Aorta (tissue), 5 donors: Measurements from ENCODE around the gene JADE2. TPM values are rescaled to one million over a fixed set of nuclear protein-coding genes. Genes with fewer than 3 reads are reported as not detected.
A peak's percentile ranks its signal among the peaks of the same experiment; 100 is the strongest.
"Not testable (repeated sequence)": the region's sequence is repeated elsewhere in the genome, so short reads cannot be mapped to it uniquely, and the experiment has no call there.

Experiments used
- ATAC-seq: fragments of 200-7000 bp; cut with Tn5 transposase; one replicate; pipeline ENCODE4 v1.9.1; 2022; ENCODE audit warnings: moderate library complexity; ENCODE audit not compliant: low FRiP score
- DNase-seq, 2 donors: peaks; one replicate each; pipeline ENCODE4 v3.0.0-alpha.2; 2020
- H3K27ac ChIP-seq, 2 donors: one replicate each; pipeline ENCODE4 v1.5.1; 2013; ENCODE audit warnings: low read length in 2 of 2, mild to moderate bottlenecking in 2 of 2, moderate library complexity in 2 of 2, control low read depth in 1 of 2, inconsistent platforms in 1 of 2, low read depth in 1 of 2
- H3K27me3 ChIP-seq, 2 donors: one replicate each; pipeline ENCODE4 v1.6.1; 2013; ENCODE audit warnings: control low read depth in 1 of 2, low read length in 1 of 2, mild to moderate bottlenecking in 1 of 2, moderate library complexity in 1 of 2; ENCODE audit not compliant: insufficient read depth in 2 of 2, control insufficient read depth in 1 of 2
- H3K36me3 ChIP-seq, 2 donors: one replicate each; pipeline ENCODE4 v1.6.1; 2013; ENCODE audit warnings: control low read depth in 1 of 2, low read length in 1 of 2, mild to moderate bottlenecking in 1 of 2; ENCODE audit not compliant: insufficient read depth in 2 of 2, control insufficient read depth in 1 of 2
- H3K4me1 ChIP-seq, 2 donors: one replicate each; pipeline ENCODE4 v1.6.1; 2013; ENCODE audit warnings: low read length in 2 of 2, control low read depth in 1 of 2, mild to moderate bottlenecking in 1 of 2, moderate library complexity in 1 of 2; ENCODE audit not compliant: insufficient read depth in 2 of 2, control insufficient read depth in 1 of 2
- H3K4me3 ChIP-seq, 2 donors: one replicate each; pipeline ENCODE4 v1.5.1; 2013; ENCODE audit warnings: low read length in 2 of 2, control low read depth in 1 of 2, mild to moderate bottlenecking in 1 of 2
- H3K9me3 ChIP-seq: one replicate; pipeline ENCODE4 v1.6.1; 2013; ENCODE audit warnings: mild to moderate bottlenecking, low read length; ENCODE audit not compliant: control insufficient read depth
- WGBS, 2 donors: extraction: QIAGEN DNeasy Blood & Tissue Kit; methylation state at CpG; one replicate each; pipeline ENCODE4 v1.1.7; 2013; 5-methylcytosine and 5-hydroxymethylcytosine counted together
- intact Hi-C, 2 donors: fragments of 100-400 bp; cut with DNase I; formaldehyde crosslinking; loops; one replicate each; pipeline versions ENCODE4 v1.14.2 to v1.15.0; 2022
- polyA plus RNA-seq, 2 donors: library from polyadenylated mRNA; stranded (reverse); fragments of 200-250 nt; gene quantifications; one replicate each; pipeline ENCODE4 v1.2.3, GENCODE V29; 2013
- total RNA-seq, 2 donors: library from RNA; stranded (reverse); fragmentation: NEBNext Ultra II Directional; extraction: Animal tissue kit (Norgen Biotek cat#: 25700); gene quantifications; one replicate each; pipeline ENCODE4 v1.2.1, GENCODE V29; 2021
- donor health status: healthy with polysubstance abuse.
- donor health status: Bipolar disorder and iron deficiency.
- donor health status: DM: no; HTN: no; CAD: no.
- donor health status: DM: no; HTN: no; CAD: no.
- donor health status: DM: yes; HTN: yes; CAD: no.

Gene JADE2
- total and polyA plus RNA-seq, 4 donors = 6.1 to 60.3 (median 25.7) TPM

DNA sequence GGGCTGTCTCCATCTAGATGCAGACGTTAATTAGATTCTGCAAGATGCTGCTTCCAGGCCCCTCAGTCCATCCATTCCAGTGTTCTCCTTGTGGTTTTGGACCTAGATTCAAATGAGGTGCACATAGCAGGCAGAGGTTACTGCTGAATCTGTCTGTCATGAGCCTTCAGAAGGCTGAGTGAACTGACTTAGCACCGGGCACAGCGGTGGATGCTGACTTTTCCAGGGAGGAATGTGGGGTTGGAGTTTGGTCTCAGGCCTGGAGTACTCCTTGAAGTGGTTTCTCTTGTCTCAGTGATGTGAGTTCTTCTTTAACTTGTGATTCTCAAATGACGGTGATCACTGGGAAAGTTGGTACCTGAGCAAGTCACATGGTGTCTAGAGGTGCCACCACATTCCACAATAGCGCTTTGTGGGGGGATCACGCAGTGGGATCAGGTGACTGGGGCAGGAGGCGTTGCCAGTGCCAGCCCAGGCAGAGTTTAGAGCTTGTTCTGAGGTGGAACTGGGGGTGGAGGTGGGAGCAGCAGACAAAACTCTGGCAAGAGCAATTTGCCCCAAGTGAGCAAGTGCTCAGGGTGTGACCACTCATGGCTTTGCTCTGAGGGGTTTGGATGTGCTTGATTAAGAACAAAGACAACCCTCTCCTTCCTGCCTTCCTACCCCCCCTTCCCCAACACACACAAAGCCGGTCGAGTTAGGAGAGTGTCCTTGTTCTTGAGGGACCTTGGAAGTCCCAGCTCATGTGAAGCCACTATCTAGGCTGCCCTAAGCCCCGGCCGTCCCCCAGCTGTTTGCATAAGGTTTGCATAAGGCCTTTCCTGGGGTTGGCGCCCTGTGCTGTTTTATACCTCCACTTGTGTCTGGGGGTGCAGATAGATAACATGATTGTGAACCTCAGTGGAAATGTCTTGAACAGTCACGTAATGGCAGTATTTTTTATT, 25.1 kb downstream of the JADE2 start:
- Histone ChIP-seq H3K27ac (peak overlapping the region in 1 of 2 donors; percentile 49), H3K4me1 (peaks cover 6 to 7% of the 10 kb centered on the region in 2 donors), H3K36me3 (no peaks in the 10 kb centered on the region), H3K27me3 (no peaks in the 10 kb centered on the region), H3K9me3 (no peaks in the 10 kb centered on the region), H3K4me3 (no peak overlapping the region)
- intact Hi-C loops = no loop called here
- 85 to 86% methylated on average over 13 of the region's 13 CpGs for WGBS, 2 donors
- no peak for ATAC-seq
- no peak for DNase-seq

DNA sequence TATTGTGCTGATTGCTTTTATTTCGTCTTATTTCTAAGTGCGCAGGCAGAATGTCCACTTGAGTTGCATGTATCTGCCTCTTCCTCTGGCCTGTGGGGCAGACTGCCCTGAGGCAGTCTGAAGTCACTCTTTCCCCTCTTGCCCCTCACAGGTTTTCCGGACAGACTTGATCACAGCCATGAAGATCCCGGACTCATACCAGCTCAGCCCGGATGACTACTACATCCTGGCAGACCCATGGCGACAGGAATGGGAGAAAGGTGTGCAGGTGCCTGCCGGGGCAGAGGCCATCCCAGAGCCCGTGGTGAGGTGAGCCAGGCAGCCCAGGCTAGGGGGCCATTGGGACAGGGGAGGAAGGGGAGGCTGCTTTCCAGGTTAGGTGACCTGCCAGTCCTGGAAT, 26.4 kb downstream of the JADE2 start:
- no peak for DNase-seq
- 56 to 59% methylated on average over 8 of the region's 8 CpGs for WGBS, 2 donors
- ATAC-seq = no peak
- intact Hi-C loops = no loop called here
- no peaks in the 10 kb centered on the region for H3K36me3 ChIP-seq
- peak overlapping the region; percentile 46 to 59 for H3K27ac ChIP-seq
- H3K9me3 ChIP-seq = no peaks in the 10 kb centered on the region
- peaks cover 5 to 6% of the 10 kb centered on the region in 2 donors for H3K4me1 ChIP-seq
- no peak overlapping the region for H3K4me3 ChIP-seq
- H3K27me3 ChIP-seq = no peaks in the 10 kb centered on the region

DNA sequence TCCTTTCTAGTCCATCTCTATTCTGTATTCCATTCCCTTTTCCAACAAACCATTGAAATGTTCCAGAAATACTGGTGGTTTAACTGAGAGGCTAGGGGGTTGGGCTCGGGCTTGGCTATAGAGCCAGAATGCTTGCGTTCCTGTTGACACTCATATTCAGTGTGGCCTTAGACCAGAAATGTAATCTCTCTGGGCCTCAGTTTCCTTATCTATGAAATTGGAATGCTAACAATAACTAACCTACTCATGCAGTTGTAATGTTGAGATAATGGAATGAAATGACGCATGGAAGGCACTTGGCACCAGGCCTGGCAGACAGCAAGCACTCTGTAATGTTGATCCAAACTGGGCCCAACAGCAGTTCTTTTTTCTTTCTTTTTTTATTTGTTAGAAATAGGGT, 26.8 kb downstream of the JADE2 start:
- intact Hi-C loops = no loop called here
- Histone ChIP-seq H3K9me3 (no peaks in the 10 kb centered on the region), H3K36me3 (no peaks in the 10 kb centered on the region), H3K27ac (peak overlapping the region; percentile 49 to 89), H3K4me1 (peaks cover 5 to 6% of the 10 kb centered on the region in 2 donors), H3K4me3 (no peak overlapping the region), H3K27me3 (no peaks in the 10 kb centered on the region)
- peak; percentile 92 to 94 for DNase-seq
- 3% methylated on average over 3 of the region's 3 CpGs for WGBS, 2 donors
- ATAC-seq = peak; percentile 70

DNA sequence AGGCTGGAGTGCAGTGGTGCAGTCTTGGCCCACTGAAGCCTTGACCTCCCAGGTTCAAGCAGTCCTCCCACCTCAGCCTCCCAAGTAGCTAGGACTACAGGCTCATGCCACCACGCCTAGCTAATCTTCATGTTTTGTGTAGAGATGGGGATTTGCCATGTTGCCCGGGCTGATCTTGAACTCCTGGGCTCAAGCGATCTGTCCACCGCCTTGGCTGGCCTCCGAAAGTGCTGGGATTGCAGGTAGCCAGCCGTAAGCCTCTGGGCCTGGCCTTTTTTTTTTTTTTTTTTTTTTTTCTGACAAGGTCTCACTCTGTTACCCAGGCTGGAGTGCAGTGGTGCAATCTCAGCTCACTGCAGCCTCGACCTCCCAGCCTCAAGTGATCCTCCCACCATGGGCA, 27.2 kb downstream of the JADE2 start:
- H3K9me3 ChIP-seq, H3K36me3 ChIP-seq, H3K4me3 ChIP-seq, DNase-seq, H3K27me3 ChIP-seq, H3K4me1 ChIP-seq, ATAC-seq, intact Hi-C loops: not testable (repeated sequence)
- peak overlapping the region; percentile 49 to 89 for H3K27ac ChIP-seq
- WGBS, 2 donors = 23 to 28% methylated on average over 7 of the region's 7 CpGs

DNA sequence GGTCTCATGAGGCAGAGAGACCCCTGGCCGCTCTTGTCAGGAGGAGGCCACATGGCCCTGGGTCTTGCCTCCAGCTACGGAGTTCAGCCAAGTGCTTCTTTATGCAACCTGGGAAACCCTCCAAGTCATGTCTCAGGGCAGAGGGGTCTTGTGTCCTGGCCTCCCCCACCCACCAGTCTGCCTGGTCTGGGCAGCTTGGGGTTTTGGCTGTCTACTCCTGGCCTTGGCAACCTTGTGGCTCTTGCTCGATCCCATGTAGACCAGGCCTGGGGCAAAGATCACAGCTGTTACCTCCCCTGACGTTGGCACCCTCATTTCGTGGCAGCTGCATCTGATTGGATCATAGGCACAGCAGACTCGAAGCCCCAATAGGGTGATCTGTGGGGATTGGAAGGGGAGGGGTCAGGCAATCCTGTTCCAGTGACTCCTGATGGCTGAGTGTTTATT, 28.4 kb downstream of the JADE2 start:
- H3K4me3 ChIP-seq = no peak overlapping the region

DNA sequence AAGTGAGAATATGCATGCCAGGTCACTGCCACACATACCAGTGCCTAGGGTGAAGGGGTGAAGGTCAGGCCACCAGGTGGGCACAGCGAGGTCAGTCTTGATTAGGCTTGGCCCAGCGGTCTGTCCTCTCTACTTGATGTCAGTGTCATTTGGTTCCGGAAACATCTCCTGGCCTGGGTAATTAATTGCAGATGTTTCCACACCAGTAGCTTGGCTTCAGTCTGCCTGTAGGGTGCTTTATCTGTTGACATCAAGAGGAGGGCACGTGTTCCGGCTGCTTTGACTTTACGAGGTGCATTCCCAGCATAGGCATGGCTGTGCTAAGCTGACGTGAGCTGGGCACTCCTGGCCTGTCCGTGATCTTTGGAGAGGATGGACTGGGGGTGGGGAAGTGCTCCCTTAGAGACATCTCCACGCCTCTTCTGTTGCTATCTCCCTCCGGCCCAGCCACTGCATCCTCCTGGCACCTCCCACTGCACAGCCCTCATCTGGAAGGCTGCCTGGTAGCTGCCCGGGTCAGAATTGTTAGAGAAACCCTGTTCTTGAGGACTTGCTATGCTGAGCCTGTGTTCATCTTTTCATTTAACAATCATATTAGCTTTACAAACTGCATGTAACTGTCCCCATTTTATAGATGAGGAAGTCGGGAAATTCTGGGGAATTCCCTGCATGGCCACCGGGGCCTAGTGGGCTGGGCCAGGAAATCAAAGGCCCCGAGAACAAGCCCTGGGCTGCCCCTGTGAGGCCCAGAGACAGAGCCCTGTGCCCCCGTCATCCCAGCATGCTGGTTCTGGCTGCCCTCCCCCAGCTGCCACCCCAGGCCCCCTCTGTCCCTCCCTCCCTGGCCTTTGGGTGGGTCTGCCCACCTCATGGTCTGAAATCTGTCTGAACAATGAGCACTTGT, 29.1 kb downstream of the JADE2 start:
- peak in 1 of 2 donors; percentile 81 for DNase-seq
- H3K9me3 ChIP-seq = no peaks in the 10 kb centered on the region
- no peaks in the 10 kb centered on the region for H3K36me3 ChIP-seq
- no peak overlapping the region for H3K4me3 ChIP-seq
- ATAC-seq = peak; percentile 47
- intact Hi-C loops = no loop called here
- 40 to 42% methylated on average over 15 of the region's 15 CpGs for WGBS, 2 donors
- H3K27me3 ChIP-seq = no peaks in the 10 kb centered on the region
- H3K27ac ChIP-seq = peak overlapping the region in 1 of 2 donors; percentile 16
- H3K4me1 ChIP-seq = peaks cover 2 to 5% of the 10 kb centered on the region in 2 donors

More for the DNA sequence above, 28.4 kb downstream of the JADE2 start:
- 38 to 43% methylated on average over 6 of the region's 6 CpGs for WGBS, 2 donors
- Histone ChIP-seq H3K4me1 (peaks cover 2 to 5% of the 10 kb centered on the region in 2 donors), H3K36me3 (no peaks in the 10 kb centered on the region), H3K27me3 (no peaks in the 10 kb centered on the region), H3K9me3 (no peaks in the 10 kb centered on the region), H3K27ac (peak overlapping the region in 1 of 2 donors; percentile 44)
- peak; percentile 23 for ATAC-seq
- intact Hi-C loops = no loop called here
- DNase-seq = no peak

DNA sequence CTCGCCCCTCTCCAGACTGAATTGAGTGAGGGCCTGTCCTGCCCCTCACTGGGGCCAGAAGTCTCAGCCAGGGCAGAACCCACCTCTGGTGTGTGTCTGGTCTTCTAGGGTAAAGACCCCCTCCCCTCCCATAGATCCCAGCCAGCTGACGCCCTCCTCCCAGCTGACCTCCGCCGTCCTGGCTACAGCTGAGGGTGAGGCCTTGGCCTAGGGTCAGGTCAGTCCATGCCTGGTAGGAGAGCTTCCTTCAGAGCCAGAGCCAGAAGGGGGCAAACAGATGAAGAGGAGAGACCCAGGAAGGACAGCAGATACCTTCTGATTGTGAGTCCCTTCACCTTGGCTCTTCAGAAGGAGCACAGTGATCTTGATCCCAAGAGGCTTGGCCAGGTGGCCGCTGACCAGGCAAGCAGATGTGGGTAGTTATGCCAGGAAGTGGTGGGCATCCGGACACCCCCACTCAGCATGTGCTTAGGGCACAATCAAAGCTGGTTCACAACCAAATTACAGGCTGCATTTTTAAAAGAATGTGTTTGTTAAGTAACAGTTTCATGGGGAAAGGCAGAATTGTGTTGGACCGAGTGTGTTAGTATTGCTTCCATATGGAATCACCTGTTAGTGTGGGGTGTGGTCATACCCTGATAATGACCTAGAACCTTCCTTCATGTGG, 29.9 kb downstream of the JADE2 start:
- 75 to 78% methylated on average over 7 of the region's 7 CpGs for WGBS, 2 donors
- Histone ChIP-seq H3K27ac (peak overlapping the region in 1 of 2 donors; percentile 34), H3K4me3 (no peak overlapping the region), H3K9me3 (no peaks in the 10 kb centered on the region), H3K27me3 (no peaks in the 10 kb centered on the region), H3K36me3 (no peaks in the 10 kb centered on the region), H3K4me1 (peaks cover 2 to 5% of the 10 kb centered on the region in 2 donors)
- ATAC-seq (no peak), DNase-seq (no peak)
- intact Hi-C loops = no loop called here

- H3K4me1 ChIP-seq = peaks cover 2 to 5% of the 10 kb centered on the region in 2 donors
- H3K9me3 ChIP-seq = no peaks in the 10 kb centered on the region
- peak overlapping the region in 1 of 2 donors; percentile 9 for H3K27ac ChIP-seq
- intact Hi-C loops = no loop called here
- DNase-seq = peak; percentile 91 to 93
- H3K4me3 ChIP-seq = no peak overlapping the region
- peaks cover 0 to 2% of the 10 kb centered on the region in 2 donors for H3K36me3 ChIP-seq
- 28 to 31% methylated on average over 11 of the region's 11 CpGs for WGBS, 2 donors
- H3K27me3 ChIP-seq = no peaks in the 10 kb centered on the region
- peak; percentile 72 for ATAC-seq
Observed at GRCh38 chr5:134555890-134556311, 30.4 kb downstream of the JADE2 start.
